LoVo (cell line): ENCODE data around the gene DMGDH.

Experiments
- DNase-seq: peaks from one replicate; pipeline ENCODE4 v3.0.0-alpha.2; 2016; ENCODE audit warnings: low spot score

DMGDH gene

GRCh38 chr5:78974011-78974410 is 95.5 kb downstream of the DMGDH start:
- DNase-seq, result no peak

- DNase-seq, result peak; percentile 5
Measured at GRCh38 chr5:78972654-78973428, 96.6 kb downstream of the DMGDH start.

GRCh38 chr5:78971998-78972397 is 97.5 kb downstream of the DMGDH start:
- no peak for DNase-seq

GRCh38 chr5:78968781-78969180 is 100.7 kb downstream of the DMGDH start:
- DNase-seq, result no peak

GRCh38 chr5:78964889-78965288 is 104.6 kb downstream of the DMGDH start:
- peak; percentile 69 for DNase-seq

GRCh38 chr5:78961743-78962142 is 107.7 kb downstream of the DMGDH start:
- no peak for DNase-seq

GRCh38 chr5:78959767-78960166 is 109.7 kb downstream of the DMGDH start:
- no peak for DNase-seq

- no peak for DNase-seq
Measured at GRCh38 chr5:78958672-78959445, 110.6 kb downstream of the DMGDH start.

- no peak for DNase-seq
Measured at GRCh38 chr5:78956901-78957300, 112.6 kb downstream of the DMGDH start.

GRCh38 chr5:78953092-78953800 is 116.2 kb downstream of the DMGDH start:
- no peak for DNase-seq
